Fibroblast of lung (primary cell): ENCODE measurements around the gene C20orf96. TPM values are rescaled to one million over a fixed set of nuclear protein-coding genes. Genes with fewer than 3 reads are reported as not detected.

Experiments used
- DNase-seq, 2 donors: peaks; one replicate each; pipeline versions ENCODE4 v3.0.0 to v3.0.0-alpha.2; 2010; ENCODE audit warnings: low read depth in 2 of 2
- H2AFZ ChIP-seq: 2 replicates; pipeline ENCODE4 v1.5.1; 2012; ENCODE audit warnings: low read length, control low read depth, inconsistent platforms
- H3K27ac ChIP-seq: 2 replicates; pipeline ENCODE4 v1.5.1; 2011; ENCODE audit warnings: low read length, control low read depth; ENCODE audit not compliant: insufficient read depth
- H3K27me3 ChIP-seq: 2 replicates; pipeline ENCODE4 v1.5.1; 2011; ENCODE audit warnings: mild to moderate bottlenecking, low read length; ENCODE audit not compliant: control insufficient read depth, insufficient read depth
- H3K36me3 ChIP-seq: 2 replicates; pipeline ENCODE4 v1.5.1; 2011; ENCODE audit warnings: low read length; ENCODE audit not compliant: control insufficient read depth, insufficient read depth
- H3K4me1 ChIP-seq: 2 replicates; pipeline ENCODE4 v1.5.1; 2011; ENCODE audit warnings: low read length; ENCODE audit not compliant: control insufficient read depth, insufficient read depth; ENCODE audit errors: extremely low read depth
- H3K4me2 ChIP-seq: 2 replicates; pipeline ENCODE4 v1.5.1; 2011; ENCODE audit warnings: low read length, control low read depth; ENCODE audit not compliant: insufficient read depth; ENCODE audit errors: extremely low read depth
- H3K4me3 ChIP-seq, 4 experiments: fragments of 200-600 bp in 1 of 4; sonication (generic) in 1 of 4; replicated peaks in 1 of 4; 2 replicates each; pipeline ENCODE4 v1.5.1; 2011 to 2016; ENCODE audit warnings: low read length in 4 of 4, low read depth in 3 of 4, mild to moderate bottlenecking in 3 of 4, control low read depth in 2 of 4, inconsistent platforms in 1 of 4, mixed read lengths in 1 of 4; ENCODE audit not compliant: insufficient read depth in 1 of 4; ENCODE audit errors: control extremely low read depth in 1 of 4
- H3K79me2 ChIP-seq: 2 replicates; pipeline ENCODE4 v1.5.1; 2012; ENCODE audit warnings: mild to moderate bottlenecking, low read length, inconsistent platforms; ENCODE audit not compliant: control insufficient read depth, insufficient read depth
- H3K9ac ChIP-seq: 2 replicates; pipeline ENCODE4 v1.5.1; 2011; ENCODE audit warnings: mild to moderate bottlenecking, low read length, control low read depth; ENCODE audit not compliant: insufficient read depth
- H3K9me3 ChIP-seq: 2 replicates; pipeline ENCODE4 v1.5.1; 2012; ENCODE audit warnings: low read depth, low read length; ENCODE audit not compliant: control insufficient read depth, insufficient read depth
- H4K20me1 ChIP-seq: 2 replicates; pipeline ENCODE4 v1.5.1; 2011; ENCODE audit warnings: low read length; ENCODE audit not compliant: control insufficient read depth, insufficient read depth; ENCODE audit errors: extremely low read depth
- CTCF ChIP-seq, 2 donors: IDR thresholded peaks in 1 of 2; conservative IDR thresholded peaks in 1 of 2; 1 replicate in 1 of 2; 2 replicates in 1 of 2; pipeline ENCODE4 v1.5.1; 2011 to 2012; ENCODE audit warnings: low read length in 2 of 2, control low read depth in 1 of 2, inconsistent platforms in 1 of 2, low read depth in 1 of 2, mild to moderate bottlenecking in 1 of 2
- EZH2 ChIP-seq: IDR thresholded peaks from 2 replicates; pipeline ENCODE4 v1.5.1; 2012; ENCODE audit warnings: low read length, control low read depth, mild to moderate bottlenecking; ENCODE audit errors: missing control alignments
- polyA plus RNA-seq, 2 donors: library from polyadenylated mRNA; depleted of rRNA in 1 of 2; stranded (reverse) in 1 of 2; unstranded in 1 of 2; fragments of >200 nt; gene quantifications; 2 replicates each; pipeline ENCODE4 v1.2.1, GENCODE V29; 2011 to 2012; ENCODE audit warnings: missing spikeins in 1 of 2
- total RNA-seq: library from RNA; depleted of rRNA; stranded (reverse); fragments of >200 nt; gene quantifications from 2 replicates; pipeline ENCODE4 v1.2.1, GENCODE V29; 2014

The C20orf96 gene
- total and polyA plus RNA-seq, 2 donors (not counting 1 experiment from before 2014, with no cell fraction given): 4.8 to 8.9 TPM

- H3K36me3 ChIP-seq: no peaks in the 10 kb centered on the region
- no peaks in the 10 kb centered on the region for H4K20me1 ChIP-seq
- H3K9me3 ChIP-seq: no peaks in the 10 kb centered on the region
- H3K27ac ChIP-seq: no peak overlapping the region
- H3K27me3 ChIP-seq: no peaks in the 10 kb centered on the region
- no peak for DNase-seq
- no peak overlapping the region for H3K4me3 ChIP-seq
- H3K79me2 ChIP-seq: no peaks in the 10 kb centered on the region
- TF ChIP-seq EZH2: no peak
- TF ChIP-seq CTCF (conservative IDR thresholded peaks at IDR 0.05 in 1 of 2, IDR thresholded peaks at IDR 0.05 in 1 of 2; ENCODE audit: low read depth in 1 of 2, low read length in 2 of 2): no peak
- H3K4me2 ChIP-seq: no peak overlapping the region
- H3K9ac ChIP-seq: no peak overlapping the region
- no peaks in the 10 kb centered on the region for H3K4me1 ChIP-seq
- no peak overlapping the region for H2AFZ ChIP-seq
Measured at GRCh38 chr20:278181-278580, 12.4 kb downstream of the C20orf96 start.

GRCh38 chr20:277496-277781 is 13.1 kb downstream of the C20orf96 start:
- H4K20me1 ChIP-seq: no peaks in the 10 kb centered on the region
- DNase-seq: no peak
- H3K79me2 ChIP-seq: no peaks in the 10 kb centered on the region
- no peak overlapping the region for H2AFZ ChIP-seq
- no peaks in the 10 kb centered on the region for H3K36me3 ChIP-seq
- no peak for TF ChIP-seq EZH2
- no peak for TF ChIP-seq CTCF (conservative IDR thresholded peaks at IDR 0.05 in 1 of 2, IDR thresholded peaks at IDR 0.05 in 1 of 2; ENCODE audit: low read depth in 1 of 2, low read length in 2 of 2)
- no peaks in the 10 kb centered on the region for H3K9me3 ChIP-seq
- H3K4me3 ChIP-seq: no peak overlapping the region
- no peaks in the 10 kb centered on the region for H3K4me1 ChIP-seq
- H3K27me3 ChIP-seq: no peaks in the 10 kb centered on the region
- H3K4me2 ChIP-seq: no peak overlapping the region
- no peak overlapping the region for H3K9ac ChIP-seq
- no peak overlapping the region for H3K27ac ChIP-seq

- no peak overlapping the region for H3K4me2 ChIP-seq
- H4K20me1 ChIP-seq: no peaks in the 10 kb centered on the region
- H3K9me3 ChIP-seq: no peaks in the 10 kb centered on the region
Measured at GRCh38 chr20:276620-277495, 13.7 kb downstream of the C20orf96 start.

More at GRCh38 chr20:276620-277495, 13.7 kb downstream of the C20orf96 start:
- no peak for DNase-seq
- Histone ChIP-seq H2AFZ (no peak overlapping the region), H3K9ac (no peak overlapping the region), H3K4me1 (no peaks in the 10 kb centered on the region), H3K79me2 (no peaks in the 10 kb centered on the region), H3K27ac (no peak overlapping the region), H3K36me3 (no peaks in the 10 kb centered on the region), H3K4me3 (no peak overlapping the region), H3K27me3 (no peaks in the 10 kb centered on the region)
- TF ChIP-seq EZH2 (no peak), CTCF (conservative IDR thresholded peaks at IDR 0.05 in 1 of 2, IDR thresholded peaks at IDR 0.05 in 1 of 2; ENCODE audit: low read depth in 1 of 2, low read length in 2 of 2) (no peak)
